Thyroid gland (tissue), 4 donors: ENCODE results near the gene CKMT1B.

ENCODE experiments used
- POLR2A ChIP-seq, 2 donors: fragments of 450-650 bp; IDR thresholded peaks; one replicate each; pipeline ENCODE4 v1.6.1; 2017; ENCODE audit warnings: antibody characterized with exemption in 2 of 2, mild to moderate bottlenecking in 2 of 2, moderate library complexity in 1 of 2
- TF ChIP-seq, protein P1 (sequence below), 6 experiments: fragments of 200-600 bp in 3 of 6; fragments of 450-650 bp in 3 of 6; sonication (generic) in 3 of 6; IDR thresholded peaks; one replicate each; pipeline ENCODE4 v1.5.1; 2016 to 2019; ENCODE audit warnings: antibody characterized with exemption in 6 of 6, mild to moderate bottlenecking in 2 of 6, inconsistent platforms in 1 of 6, moderate library complexity in 1 of 6

DNA sequence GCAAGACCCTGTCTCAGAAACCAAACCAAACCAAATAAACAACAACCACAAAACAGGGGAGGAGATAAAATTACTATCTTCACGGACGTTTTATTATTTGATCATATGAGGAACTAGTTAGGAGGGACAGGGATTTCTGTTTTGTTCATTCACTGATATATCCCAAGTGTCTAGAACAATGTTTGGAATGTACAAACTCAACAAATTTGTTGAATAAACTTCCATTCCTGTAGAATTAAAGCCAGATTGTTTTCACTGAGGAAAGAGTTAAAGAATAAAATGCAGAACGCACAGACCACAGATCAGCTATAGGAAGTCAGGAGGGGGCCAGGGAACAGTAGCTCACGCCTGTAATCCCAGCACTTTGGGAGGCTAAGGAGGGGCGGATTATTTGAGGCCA, 31.3 kb downstream of the CKMT1B start:
- TF ChIP-seq, protein P1, sequence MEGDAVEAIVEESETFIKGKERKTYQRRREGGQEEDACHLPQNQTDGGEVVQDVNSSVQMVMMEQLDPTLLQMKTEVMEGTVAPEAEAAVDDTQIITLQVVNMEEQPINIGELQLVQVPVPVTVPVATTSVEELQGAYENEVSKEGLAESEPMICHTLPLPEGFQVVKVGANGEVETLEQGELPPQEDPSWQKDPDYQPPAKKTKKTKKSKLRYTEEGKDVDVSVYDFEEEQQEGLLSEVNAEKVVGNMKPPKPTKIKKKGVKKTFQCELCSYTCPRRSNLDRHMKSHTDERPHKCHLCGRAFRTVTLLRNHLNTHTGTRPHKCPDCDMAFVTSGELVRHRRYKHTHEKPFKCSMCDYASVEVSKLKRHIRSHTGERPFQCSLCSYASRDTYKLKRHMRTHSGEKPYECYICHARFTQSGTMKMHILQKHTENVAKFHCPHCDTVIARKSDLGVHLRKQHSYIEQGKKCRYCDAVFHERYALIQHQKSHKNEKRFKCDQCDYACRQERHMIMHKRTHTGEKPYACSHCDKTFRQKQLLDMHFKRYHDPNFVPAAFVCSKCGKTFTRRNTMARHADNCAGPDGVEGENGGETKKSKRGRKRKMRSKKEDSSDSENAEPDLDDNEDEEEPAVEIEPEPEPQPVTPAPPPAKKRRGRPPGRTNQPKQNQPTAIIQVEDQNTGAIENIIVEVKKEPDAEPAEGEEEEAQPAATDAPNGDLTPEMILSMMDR (IDR thresholded peaks at IDR 0.05), result no peak
- no peak for TF ChIP-seq POLR2A (IDR thresholded peaks at IDR 0.05)
